Right lobe of liver (tissue), 4 donors: ENCODE results near the gene USH1C.

Source experiments
- CTCF ChIP-seq, 4 donors: fragments of 200-600 bp in 3 of 4; fragments of 450-650 bp in 1 of 4; IDR thresholded peaks; one replicate each; pipeline versions ENCODE4 v1.5.1 to v1.8.0; 2016 to 2022; ENCODE audit warnings: antibody characterized with exemption in 4 of 4, mild to moderate bottlenecking in 2 of 4
- POLR2A ChIP-seq: fragments of 450-650 bp; IDR thresholded peaks from one replicate; pipeline ENCODE4 v1.6.1; 2017; ENCODE audit warnings: antibody characterized with exemption, mild to moderate bottlenecking
- donor health status: DM: no; HTN: no; CAD: no.
- donor health status: DM: no; HTN: no; CAD: no.
- donor health status: DM: no; HTN: yes; CAD: no.

- TF ChIP-seq CTCF (IDR thresholded peaks at IDR 0.05), result no peak
- no peak for TF ChIP-seq POLR2A
These were observed 50.2 kb downstream of the USH1C start for GRCh38 chr11:17494019-17494418.
